Transverse colon (tissue), 4 donors: ENCODE results near the gene GEN1. TPM values are rescaled to one million over a fixed set of nuclear protein-coding genes. Genes with fewer than 3 reads are reported as not detected.
A peak's percentile ranks its signal among the peaks of the same experiment; 100 is the strongest.

Source experiments
- DNase-seq: peaks from one replicate; pipeline ENCODE4 v3.0.0-alpha.2; 2019
- H3K27ac ChIP-seq, 4 donors: fragments of 200-600 bp; sonication (generic); 2 replicates each; pipeline ENCODE4 v1.5.1; 2016 to 2018; ENCODE audit warnings: inconsistent platforms in 4 of 4
- H3K27me3 ChIP-seq: fragments of 200-600 bp; sonication (generic); 2 replicates; pipeline ENCODE4 v1.5.1; 2017; ENCODE audit warnings: inconsistent platforms
- H3K36me3 ChIP-seq, 4 donors: fragments of 200-600 bp; sonication (generic); 2 replicates each; pipeline ENCODE4 v1.5.1; 2017 to 2019; ENCODE audit warnings: inconsistent platforms in 4 of 4
- H3K4me1 ChIP-seq, 4 donors: fragments of 200-600 bp; sonication (generic); 2 replicates each; pipeline ENCODE4 v1.5.1; 2017 to 2020; ENCODE audit warnings: inconsistent platforms in 4 of 4
- H3K4me3 ChIP-seq, 4 donors: fragments of 200-600 bp; sonication (generic); 1 replicate in 1 of 4; 2 replicates in 3 of 4; pipeline versions ENCODE4 v1.5.1 to v1.6.1; 2017 to 2019; ENCODE audit warnings: inconsistent platforms in 4 of 4
- H3K9me3 ChIP-seq, 2 donors: fragments of 200-600 bp; sonication (generic); 2 replicates each; pipeline ENCODE4 v1.5.1; 2017 to 2019; ENCODE audit warnings: inconsistent platforms in 2 of 2
- EP300 ChIP-seq: sonication (generic); formaldehyde crosslinking; IDR thresholded peaks from one replicate; pipeline ENCODE4 v1.6.1; 2017; ENCODE audit warnings: antibody characterized with exemption, low read depth
- POLR2A ChIP-seq: fragments of 450-650 bp; IDR thresholded peaks from one replicate; pipeline ENCODE4 v1.6.1; 2016; ENCODE audit warnings: antibody characterized with exemption, mild to moderate bottlenecking, moderate library complexity
- POLR2AphosphoS5 ChIP-seq, 3 donors: sonication (generic); formaldehyde crosslinking; IDR thresholded peaks; one replicate each; pipeline ENCODE4 v1.6.1; 2016; ENCODE audit warnings: antibody characterized with exemption in 3 of 3
- WGBS, 2 donors: methylation state at CpG; one replicate each; pipeline ENCODE4 v1.1.5; 2018; ENCODE audit warnings: low coverage in 1 of 2; 5-methylcytosine and 5-hydroxymethylcytosine counted together
- in situ Hi-C, 4 donors: fragments of 200-750 bp; cut with MboI; loops; one replicate each; pipeline versions ENCODE4 v1.15.0 to v1.15.1; 2017; ENCODE audit warnings: low sequenced_read_pairs in 3 of 4, low pct_ligation_motif_present in 1 of 4, low pct_unique_long_range_greater_than_20kb in 1 of 4
- intact Hi-C: fragments of 100-400 bp; cut with DNase I; formaldehyde crosslinking; loops from one replicate; pipeline ENCODE4 v1.15.1; 2023; ENCODE audit warnings: low total_unique reads
- total RNA-seq, 4 donors: library from RNA; depleted of rRNA; stranded (reverse); fragments of >200 nt; gene quantifications; one replicate each; pipeline ENCODE4 v1.1.0, GENCODE V29; 2016
- TF ChIP-seq, protein P1 (sequence below), 5 experiments: fragments of 200-600 bp in 3 of 5; fragments of 450-650 bp in 2 of 5; sonication (generic) in 3 of 5; IDR thresholded peaks; 1 replicate in 2 of 5; 2 replicates in 3 of 5; pipeline ENCODE4 v1.5.1; 2016 to 2017; ENCODE audit warnings: antibody characterized with exemption in 5 of 5, inconsistent platforms in 3 of 5, mild to moderate bottlenecking in 2 of 5, moderate library complexity in 1 of 5

The GEN1 gene
- total RNA-seq, 4 donors from 2014 or later = 36.4 to 110 (median 63.7) TPM

DNA sequence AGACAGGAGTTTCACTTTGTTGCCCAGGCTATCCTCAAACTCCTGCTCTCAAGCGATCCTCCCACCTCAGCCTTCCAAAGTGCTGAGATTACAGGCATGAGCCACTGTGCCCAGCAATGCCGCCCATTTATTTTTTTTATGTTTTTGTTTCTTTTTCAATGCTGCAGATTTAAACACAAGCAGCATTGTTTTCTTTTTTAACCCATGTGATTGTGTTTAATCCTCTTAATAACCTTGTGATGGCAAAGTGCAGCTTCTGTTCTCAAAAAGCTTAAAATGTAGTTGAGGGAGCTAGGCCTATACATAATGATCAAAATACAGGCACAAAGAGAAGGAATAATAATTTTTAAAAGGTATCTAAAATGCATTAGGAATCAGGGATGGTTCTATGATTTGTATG, 73.8 kb downstream of the GEN1 start:
- H3K36me3 ChIP-seq = no peaks in the 10 kb centered on the region
- H3K4me3 ChIP-seq = no peak overlapping the region
- H3K27ac ChIP-seq = peak overlapping the region in 3 of 4 donors; percentile 22 to 38 (median 27)
- no peak for DNase-seq
- WGBS, 2 donors = 55 to 63% methylated on average over 2 of the region's 2 CpGs
- TF ChIP-seq, protein P1, sequence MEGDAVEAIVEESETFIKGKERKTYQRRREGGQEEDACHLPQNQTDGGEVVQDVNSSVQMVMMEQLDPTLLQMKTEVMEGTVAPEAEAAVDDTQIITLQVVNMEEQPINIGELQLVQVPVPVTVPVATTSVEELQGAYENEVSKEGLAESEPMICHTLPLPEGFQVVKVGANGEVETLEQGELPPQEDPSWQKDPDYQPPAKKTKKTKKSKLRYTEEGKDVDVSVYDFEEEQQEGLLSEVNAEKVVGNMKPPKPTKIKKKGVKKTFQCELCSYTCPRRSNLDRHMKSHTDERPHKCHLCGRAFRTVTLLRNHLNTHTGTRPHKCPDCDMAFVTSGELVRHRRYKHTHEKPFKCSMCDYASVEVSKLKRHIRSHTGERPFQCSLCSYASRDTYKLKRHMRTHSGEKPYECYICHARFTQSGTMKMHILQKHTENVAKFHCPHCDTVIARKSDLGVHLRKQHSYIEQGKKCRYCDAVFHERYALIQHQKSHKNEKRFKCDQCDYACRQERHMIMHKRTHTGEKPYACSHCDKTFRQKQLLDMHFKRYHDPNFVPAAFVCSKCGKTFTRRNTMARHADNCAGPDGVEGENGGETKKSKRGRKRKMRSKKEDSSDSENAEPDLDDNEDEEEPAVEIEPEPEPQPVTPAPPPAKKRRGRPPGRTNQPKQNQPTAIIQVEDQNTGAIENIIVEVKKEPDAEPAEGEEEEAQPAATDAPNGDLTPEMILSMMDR (IDR thresholded peaks at IDR 0.05) = no peak
- TF ChIP-seq POLR2A (no peak), POLR2AphosphoS5 (IDR thresholded peaks at IDR 0.05) (no peak), EP300 (no peak)
- intact Hi-C loops (no loop called here), in situ Hi-C loops (loop anchor here in 2 of 4 donors (25.0 kb wide), 1 partner anchor 115 kb away; no protein-coding TSS in a partner anchor)
- peaks cover 0 to 20% (median 8%) of the 10 kb centered on the region in 4 donors for H3K4me1 ChIP-seq
- H3K9me3 ChIP-seq = no peaks in the 10 kb centered on the region
- no peaks in the 10 kb centered on the region for H3K27me3 ChIP-seq

DNA sequence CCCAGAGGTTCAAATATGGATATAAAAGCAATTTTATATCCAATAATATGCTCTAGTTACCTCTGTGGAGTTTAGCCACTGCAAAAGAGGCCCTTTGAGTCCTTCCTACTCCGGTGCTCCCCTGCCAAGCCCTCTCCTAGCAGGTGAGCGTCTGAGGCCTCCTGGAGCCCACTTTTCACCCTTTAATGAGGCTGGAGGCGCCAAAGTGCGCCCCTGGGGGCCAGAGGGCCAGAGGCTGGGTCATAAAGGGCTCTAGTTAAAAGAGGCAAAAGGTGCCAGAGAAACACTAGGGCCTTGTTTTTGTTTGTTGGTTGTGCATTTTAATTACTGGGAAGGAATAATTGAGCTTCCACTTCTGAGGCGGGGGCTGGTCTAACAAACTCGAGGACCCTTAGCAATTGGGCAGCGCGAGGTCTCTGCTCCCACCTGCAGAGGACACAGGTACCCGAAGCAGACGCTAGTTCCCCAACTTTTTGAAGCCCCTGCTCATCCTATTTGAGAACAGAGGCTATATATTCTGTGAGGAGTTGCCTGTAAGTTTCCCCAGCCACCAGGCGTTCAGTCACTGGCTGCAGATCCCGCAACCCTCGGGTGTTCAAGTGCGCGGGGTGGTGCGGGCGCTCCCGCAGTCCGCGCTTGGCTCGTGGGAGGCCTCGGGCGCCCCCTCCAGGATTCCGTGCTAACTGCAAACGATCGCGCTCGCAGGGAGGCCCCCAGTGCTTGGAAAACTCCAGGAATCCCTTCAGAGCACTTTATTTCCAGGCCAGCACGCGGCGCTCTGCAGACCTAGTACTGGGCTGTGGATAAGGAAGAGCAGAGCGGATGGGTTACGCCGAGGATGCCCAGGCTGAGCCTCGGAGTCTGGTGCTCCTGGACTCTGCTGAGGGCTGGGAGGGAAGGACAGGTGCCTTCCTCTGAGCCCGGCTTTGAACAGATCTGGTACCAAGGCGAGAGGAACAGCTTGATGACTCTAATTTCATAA, 76.4 kb downstream of the GEN1 start:
- 15 to 28% methylated on average over 5 to 34 of the region's 37 CpGs for WGBS, 2 donors
- H3K4me1 ChIP-seq = peaks cover 0 to 20% (median 8%) of the 10 kb centered on the region in 4 donors
- no peaks in the 10 kb centered on the region for H3K27me3 ChIP-seq
- H3K27ac ChIP-seq = no peak overlapping the region
- DNase-seq = peak; percentile 89
- H3K9me3 ChIP-seq = no peaks in the 10 kb centered on the region
- H3K4me3 ChIP-seq = peak overlapping the region in 1 of 4 donors; percentile 27
- no peak for TF ChIP-seq EP300
- TF ChIP-seq, protein P1 (IDR thresholded peaks at IDR 0.05) = peak; percentile 83 to 88 (median 84)
- H3K36me3 ChIP-seq = no peaks in the 10 kb centered on the region
- in situ Hi-C loops (loop anchor here in 2 of 4 donors (25.0 kb wide), 1 partner anchor 118 kb away; no protein-coding TSS in a partner anchor), intact Hi-C loops (no loop called here)

DNA sequence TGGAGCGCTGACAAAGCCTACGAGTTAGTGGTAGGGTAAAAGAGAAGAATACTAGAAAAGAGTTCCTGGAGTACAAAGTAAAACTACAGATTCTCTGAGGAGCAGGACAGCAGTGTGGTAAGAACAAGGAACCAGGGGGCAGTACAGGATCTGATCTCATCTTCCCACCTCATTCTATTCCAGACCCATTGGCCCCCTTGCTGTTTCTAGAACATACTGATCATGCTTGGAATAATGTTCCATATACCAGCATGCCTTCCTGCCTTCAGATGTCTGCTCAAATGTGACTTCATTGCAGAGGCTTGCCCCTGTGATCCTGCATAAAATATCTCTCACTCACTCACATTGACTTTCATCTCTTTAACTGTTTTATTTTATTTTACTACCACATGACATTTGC, 81.6 kb downstream of the GEN1 start:
- Histone ChIP-seq H3K4me1 (peaks cover 0 to 4% (median 2%) of the 10 kb centered on the region in 4 donors), H3K36me3 (no peaks in the 10 kb centered on the region), H3K27me3 (no peaks in the 10 kb centered on the region), H3K9me3 (no peaks in the 10 kb centered on the region), H3K27ac (no peak overlapping the region), H3K4me3 (no peak overlapping the region)
- WGBS, 2 donors = 55 to 79% methylated on average over 2 of the region's 2 CpGs
- intact Hi-C loops = no loop called here
- TF ChIP-seq, protein P1 (IDR thresholded peaks at IDR 0.05) = no peak
- TF ChIP-seq EP300 (no peak), POLR2A (no peak), POLR2AphosphoS5 (IDR thresholded peaks at IDR 0.05) (no peak)
- in situ Hi-C loops = loop anchor here in 2 of 4 donors (25.0 kb wide), 1 partner anchor 123 kb away; no protein-coding TSS in a partner anchor
- no peak for DNase-seq

Other genes with a start within 250 kb of the GEN1 start
- gene RAD51AP2, start 235.7 kb upstream of the GEN1 start, total RNA-seq = under 1 TPM in 1 of 4 donors, not detected in 3; 0.40 TPM
- gene VSNL1, start 213.4 kb upstream of the GEN1 start, total RNA-seq = 1 to 10 TPM in 1 of 4 donors, under 1 TPM in 1, not detected in 2; 0.96 to 1.1 TPM
- gene SMC6, start 328 bp upstream of the GEN1 start, total RNA-seq = 10 to 100 TPM; 15.7 to 49.1 (median 36.2) TPM
- 1 to 10 TPM in 1 of 4 donors, not detected in 3; 1.3 TPM for gene MSGN1, start 62.3 kb downstream of the GEN1 start, total RNA-seq
- 10 to 100 TPM; 13.7 to 65.4 (median 52.9) TPM for gene KCNS3, start 124.5 kb downstream of the GEN1 start, total RNA-seq